Activated naive CD4-positive, alpha-beta T cell treated with anti-CD3 and anti-CD28 coated beads, Interleukin-2, amount 10 ng/mL, durations not matched to agents 7 days and 5 days (primary cell): ENCODE measurements around the gene ZSWIM2.
"Not testable (repeated sequence)": the region's sequence is repeated elsewhere in the genome, so short reads cannot be mapped to it uniquely, and the experiment has no call there.

Experiments used
- CTCF ChIA-PET: fragments of 350-600 bp; sonication (Branson Sonifier 250); formaldehyde crosslinking; loops from one replicate; lab custom pipeline; 2021; ENCODE audit warnings: antibody characterized with exemption; lab: Charles Lee
- DNase-seq: peaks from one replicate; pipeline ENCODE4 v3.0.0-alpha.2; 2020
- H3K27ac Mint-ChIP-seq: one replicate; pipeline ENCODE4 v1.8.0; 2021; ENCODE audit warnings: mild to moderate bottlenecking, moderate library complexity, mixed read lengths
- H3K27me3 Mint-ChIP-seq: one replicate; pipeline ENCODE4 v1.8.0; 2021; ENCODE audit warnings: mild to moderate bottlenecking, mixed read lengths
- H3K36me3 Mint-ChIP-seq: one replicate; pipeline ENCODE4 v1.8.0; 2021; ENCODE audit warnings: mixed read lengths
- H3K4me1 Mint-ChIP-seq: one replicate; pipeline ENCODE4 v1.8.0; 2021; ENCODE audit warnings: mixed read lengths
- H3K4me3 Mint-ChIP-seq: one replicate; pipeline ENCODE4 v1.8.0; 2021; ENCODE audit warnings: mild to moderate bottlenecking, moderate library complexity, mixed read lengths
- H3K9me3 Mint-ChIP-seq: one replicate; pipeline ENCODE4 v1.8.0; 2021; ENCODE audit warnings: mixed read lengths

ZSWIM2 gene

GRCh38 chr2:186848873-186849578, at the start of gene ZSWIM2:
Gene ZSWIM2 (minus strand): TSS chr2:186849170. CDS start chr2:186849130, 40 bp downstream.
- DNase-seq = peak; percentile 24
- Mint-ChIP-seq H3K9me3 (no peaks in the 10 kb centered on the region), H3K4me1 (peaks cover 11% of the 10 kb centered on the region), H3K27me3 (peaks cover 13% of the 10 kb centered on the region), H3K27ac (no peak within 1 kb of the TSS), H3K36me3 (no peaks in the 10 kb centered on the region), H3K4me3 (no peak within 1 kb of the TSS)
- CTCF ChIA-PET = no interaction called here

- CTCF ChIA-PET, H3K4me3 Mint-ChIP-seq, H3K9me3 Mint-ChIP-seq, H3K36me3 Mint-ChIP-seq, H3K4me1 Mint-ChIP-seq, DNase-seq, H3K27me3 Mint-ChIP-seq, H3K27ac Mint-ChIP-seq: not testable (repeated sequence)
Observed at GRCh38 chr2:186896220-186896619, 47.2 kb upstream of the ZSWIM2 start.

- Mint-ChIP-seq H3K4me1 (no peaks in the 10 kb centered on the region), H3K4me3 (no peak overlapping the region), H3K9me3 (peaks cover 3% of the 10 kb centered on the region), H3K27ac (no peak overlapping the region), H3K27me3 (no peaks in the 10 kb centered on the region), H3K36me3 (no peaks in the 10 kb centered on the region)
- DNase-seq = no peak
- CTCF ChIA-PET = no interaction called here
Observed at GRCh38 chr2:186895451-186895850, 46.5 kb upstream of the ZSWIM2 start.

GRCh38 chr2:186894478-186894877, 45.5 kb upstream of the ZSWIM2 start:
- CTCF ChIA-PET = no interaction called here
- H3K4me3 Mint-ChIP-seq = no peak overlapping the region
- H3K9me3 Mint-ChIP-seq = peaks cover 3% of the 10 kb centered on the region
- no peaks in the 10 kb centered on the region for H3K27me3 Mint-ChIP-seq
- DNase-seq = no peak
- H3K27ac Mint-ChIP-seq = no peak overlapping the region
- no peaks in the 10 kb centered on the region for H3K36me3 Mint-ChIP-seq
- H3K4me1 Mint-ChIP-seq = no peaks in the 10 kb centered on the region

GRCh38 chr2:186892821-186893220, 43.9 kb upstream of the ZSWIM2 start:
- H3K9me3 Mint-ChIP-seq = peaks cover 3% of the 10 kb centered on the region
- CTCF ChIA-PET = no interaction called here
- no peaks in the 10 kb centered on the region for H3K36me3 Mint-ChIP-seq
- no peak overlapping the region for H3K27ac Mint-ChIP-seq
- H3K4me1 Mint-ChIP-seq = no peaks in the 10 kb centered on the region
- no peaks in the 10 kb centered on the region for H3K27me3 Mint-ChIP-seq
- no peak overlapping the region for H3K4me3 Mint-ChIP-seq
- no peak for DNase-seq

GRCh38 chr2:186891185-186891621, 42.2 kb upstream of the ZSWIM2 start:
- DNase-seq = no peak
- H3K4me3 Mint-ChIP-seq = no peak overlapping the region
- H3K9me3 Mint-ChIP-seq = no peaks in the 10 kb centered on the region
- H3K4me1 Mint-ChIP-seq = no peaks in the 10 kb centered on the region
- CTCF ChIA-PET = no interaction called here
- no peaks in the 10 kb centered on the region for H3K27me3 Mint-ChIP-seq
- no peaks in the 10 kb centered on the region for H3K36me3 Mint-ChIP-seq
- no peak overlapping the region for H3K27ac Mint-ChIP-seq

GRCh38 chr2:186889101-186889879, 40.3 kb upstream of the ZSWIM2 start:
- H3K36me3 Mint-ChIP-seq = no peaks in the 10 kb centered on the region
- no peak for DNase-seq
- no peaks in the 10 kb centered on the region for H3K4me1 Mint-ChIP-seq
- H3K9me3 Mint-ChIP-seq = no peaks in the 10 kb centered on the region
- H3K4me3 Mint-ChIP-seq = no peak overlapping the region
- H3K27me3 Mint-ChIP-seq = no peaks in the 10 kb centered on the region
- CTCF ChIA-PET = no interaction called here
- H3K27ac Mint-ChIP-seq = no peak overlapping the region

- no peak for DNase-seq
- CTCF ChIA-PET = no interaction called here
- Mint-ChIP-seq H3K4me1 (no peaks in the 10 kb centered on the region), H3K9me3 (no peaks in the 10 kb centered on the region), H3K27ac (no peak overlapping the region), H3K4me3 (no peak overlapping the region), H3K36me3 (no peaks in the 10 kb centered on the region), H3K27me3 (no peaks in the 10 kb centered on the region)
Observed at GRCh38 chr2:186887107-186888090, 38.4 kb upstream of the ZSWIM2 start.

GRCh38 chr2:186884587-186884986, 35.6 kb upstream of the ZSWIM2 start:
- CTCF ChIA-PET = no interaction called here

GRCh38 chr2:186883666-186884065, 34.7 kb upstream of the ZSWIM2 start:
- H3K36me3 Mint-ChIP-seq = no peaks in the 10 kb centered on the region

More at GRCh38 chr2:186884587-186884986, 35.6 kb upstream of the ZSWIM2 start:
- Mint-ChIP-seq H3K9me3 (peaks cover 5% of the 10 kb centered on the region), H3K36me3 (no peaks in the 10 kb centered on the region), H3K27me3 (no peaks in the 10 kb centered on the region), H3K27ac (no peak overlapping the region), H3K4me1 (no peaks in the 10 kb centered on the region), H3K4me3 (no peak overlapping the region)
- no peak for DNase-seq

GRCh38 chr2:186882511-186883071, 33.6 kb upstream of the ZSWIM2 start:
- Mint-ChIP-seq H3K36me3 (no peaks in the 10 kb centered on the region), H3K27ac (no peak overlapping the region), H3K4me3 (no peak overlapping the region), H3K4me1 (no peaks in the 10 kb centered on the region), H3K9me3 (peaks cover 5% of the 10 kb centered on the region), H3K27me3 (no peaks in the 10 kb centered on the region)
- CTCF ChIA-PET = no interaction called here
- no peak for DNase-seq

More at GRCh38 chr2:186883666-186884065, 34.7 kb upstream of the ZSWIM2 start:
- CTCF ChIA-PET = interaction anchor here (1.2 kb wide), 1 partner anchor 98 kb away, joined by 3 read pairs; no protein-coding TSS in a partner anchor
- Mint-ChIP-seq H3K27ac (no peak overlapping the region), H3K27me3 (no peaks in the 10 kb centered on the region), H3K9me3 (peaks cover 5% of the 10 kb centered on the region), H3K4me3 (no peak overlapping the region), H3K4me1 (no peaks in the 10 kb centered on the region)
- DNase-seq = no peak

GRCh38 chr2:186881660-186882059, 32.7 kb upstream of the ZSWIM2 start:
- Mint-ChIP-seq H3K36me3 (no peaks in the 10 kb centered on the region), H3K4me3 (no peak overlapping the region), H3K9me3 (peaks cover 5% of the 10 kb centered on the region), H3K27me3 (no peaks in the 10 kb centered on the region), H3K27ac (no peak overlapping the region), H3K4me1 (no peaks in the 10 kb centered on the region)
- CTCF ChIA-PET = no interaction called here
- DNase-seq = no peak

- no peak for DNase-seq
- Mint-ChIP-seq H3K4me1 (no peaks in the 10 kb centered on the region), H3K9me3 (peaks cover 5% of the 10 kb centered on the region), H3K4me3 (no peak overlapping the region), H3K27me3 (no peaks in the 10 kb centered on the region), H3K36me3 (no peaks in the 10 kb centered on the region), H3K27ac (no peak overlapping the region)
- CTCF ChIA-PET = no interaction called here
Observed at GRCh38 chr2:186879312-186879711, 30.3 kb upstream of the ZSWIM2 start.

- CTCF ChIA-PET = interaction anchor here (0.7 kb wide), 1 partner anchor 11 kb away, joined by 3 read pairs; no protein-coding TSS in a partner anchor
- Mint-ChIP-seq H3K4me3 (no peak overlapping the region), H3K36me3 (no peaks in the 10 kb centered on the region), H3K9me3 (no peaks in the 10 kb centered on the region), H3K4me1 (no peaks in the 10 kb centered on the region), H3K27ac (no peak overlapping the region), H3K27me3 (no peaks in the 10 kb centered on the region)
- DNase-seq = no peak
Observed at GRCh38 chr2:186874713-186875112, 25.7 kb upstream of the ZSWIM2 start.
